ENCODE data around the gene RASSF3.

Gene RASSF3

GRCh38 chr12:64669270-64669842, 59.1 kb downstream of the RASSF3 start:
- peak; percentile 29 to 38 for DNase-seq (ENCODE audit: low read depth in 2 of 2)

- no peak for DNase-seq (ENCODE audit: low read depth in 2 of 2)
Observed at GRCh38 chr12:64670019-64670418, 59.7 kb downstream of the RASSF3 start.

GRCh38 chr12:64670919-64671639, 60.8 kb downstream of the RASSF3 start:
- DNase-seq (ENCODE audit: low read depth in 2 of 2), result no peak

- no peak for DNase-seq (ENCODE audit: low read depth in 2 of 2)
Observed at GRCh38 chr12:64671681-64672080, 61.4 kb downstream of the RASSF3 start.

GRCh38 chr12:64672925-64673409, 62.7 kb downstream of the RASSF3 start:
- no peak for DNase-seq (ENCODE audit: low read depth in 2 of 2)

DNA sequence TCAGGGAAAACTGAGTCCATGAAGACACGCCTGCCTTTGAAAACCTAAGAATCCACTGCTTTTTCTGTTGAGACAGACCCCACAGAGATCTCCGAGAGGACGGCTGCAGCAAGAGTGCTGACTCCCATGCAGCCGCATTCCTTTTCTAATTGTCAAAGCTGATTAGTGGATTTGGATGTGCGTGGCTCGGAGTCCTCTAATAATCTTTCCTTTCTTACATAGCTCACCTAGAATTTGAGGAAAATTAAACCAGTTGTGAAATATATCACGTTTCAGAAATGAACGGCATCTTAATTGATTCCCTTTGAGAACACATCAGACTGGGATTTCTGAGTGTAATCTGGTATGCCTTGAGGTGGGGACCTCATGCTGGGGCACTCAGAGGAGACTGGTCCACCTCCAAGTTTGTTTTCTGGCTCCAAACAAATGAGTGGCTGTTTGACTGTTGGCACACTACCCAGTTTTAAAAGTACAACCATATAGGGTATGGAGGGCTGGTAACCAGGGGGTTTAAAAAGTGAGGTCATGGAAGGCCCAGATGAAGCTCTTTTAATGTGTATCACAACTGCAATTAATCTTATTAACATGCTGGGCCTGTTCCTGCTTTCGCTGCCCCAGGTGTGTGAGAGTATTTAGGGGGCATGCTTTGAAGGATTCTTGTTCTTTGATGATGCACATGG, 63.3 kb downstream of the RASSF3 start:
- no peak for DNase-seq (ENCODE audit: low read depth in 2 of 2)

DNA sequence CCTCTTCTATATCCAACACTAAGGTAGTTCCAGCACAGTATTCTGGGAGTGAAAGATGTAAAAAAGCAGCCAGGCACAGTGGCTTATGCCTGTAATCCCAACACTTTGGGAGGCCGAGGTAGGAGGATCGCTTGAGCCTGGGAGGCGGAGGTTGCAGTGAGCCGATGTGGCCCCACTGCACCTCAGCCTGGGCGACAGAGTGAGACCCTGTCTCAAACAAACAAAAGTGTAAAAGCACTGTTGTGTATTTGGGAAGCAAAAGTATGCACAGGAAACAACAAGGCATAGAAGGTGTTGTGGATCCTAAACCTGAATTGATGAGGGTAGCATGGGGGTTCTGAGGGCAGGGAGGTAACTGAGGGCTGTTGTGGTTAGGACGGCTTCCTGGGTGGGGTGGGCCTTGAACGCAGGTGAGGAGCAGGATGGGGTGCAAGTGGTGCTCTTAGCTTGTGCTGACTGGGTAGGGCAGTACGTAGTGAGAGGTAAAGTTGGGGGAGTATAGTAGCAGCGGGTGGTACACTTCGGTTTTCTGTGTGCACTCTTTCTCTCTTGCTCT, 64.2 kb downstream of the RASSF3 start:
- DNase-seq (ENCODE audit: low read depth in 2 of 2), result no peak

DNA sequence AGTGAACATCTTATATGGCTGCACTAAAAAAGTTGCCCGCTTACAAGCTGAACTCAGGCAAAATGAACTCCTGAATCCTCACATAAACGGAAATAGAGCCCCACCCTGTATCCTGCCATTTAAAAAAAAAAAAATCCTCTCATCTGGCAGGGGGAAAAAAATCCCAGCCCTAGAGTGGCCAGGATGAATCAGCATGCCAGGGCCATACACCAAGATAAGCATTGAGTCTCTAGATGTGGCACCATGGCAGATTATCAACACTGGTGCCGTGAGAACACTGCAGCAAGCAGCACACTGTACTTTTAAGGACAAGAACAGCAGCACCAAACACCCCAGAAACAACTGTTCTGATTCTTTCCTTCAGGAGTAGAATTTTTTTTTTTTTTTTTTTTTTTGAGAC, 65.5 kb downstream of the RASSF3 start:
- DNase-seq (ENCODE audit: low read depth in 2 of 2), result no peak

- no peak for DNase-seq (ENCODE audit: low read depth in 2 of 2)
Observed at GRCh38 chr12:64678248-64678647, 68.0 kb downstream of the RASSF3 start.

- DNase-seq (ENCODE audit: low read depth in 2 of 2), result no peak
Observed at GRCh38 chr12:64678835-64679234, 68.5 kb downstream of the RASSF3 start.

DNA sequence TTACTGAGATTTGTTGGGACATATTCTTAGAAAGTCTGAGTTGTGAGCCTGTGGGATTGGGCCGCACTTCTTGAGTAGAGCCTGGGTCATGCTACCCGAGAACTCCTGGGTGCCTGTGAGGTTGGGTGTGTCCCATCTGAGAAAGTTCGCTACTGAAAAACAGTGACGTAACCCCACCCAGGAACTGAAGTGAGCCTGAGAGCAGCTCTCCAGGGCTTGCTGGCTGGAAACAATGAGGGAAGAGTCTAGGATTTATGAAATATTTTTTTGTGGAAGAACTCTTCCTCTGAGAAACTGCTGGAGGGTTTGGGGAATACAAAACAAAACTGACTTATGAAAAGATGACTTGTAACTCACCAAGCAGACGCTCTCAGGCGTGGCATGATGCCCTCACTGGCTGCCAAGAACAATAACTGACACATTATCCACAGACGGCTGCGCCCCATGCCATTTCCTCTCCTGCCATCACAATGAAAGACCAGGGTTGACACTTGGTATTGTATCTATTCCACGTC, 69.2 kb downstream of the RASSF3 start:
- DNase-seq (ENCODE audit: low read depth in 2 of 2), result peak in 1 of 2 donors; percentile 42

GRCh38 chr12:64680235-64680634, 69.9 kb downstream of the RASSF3 start:
- DNase-seq (ENCODE audit: low read depth in 2 of 2), result no peak

- no peak for DNase-seq (ENCODE audit: low read depth in 2 of 2)
Observed at GRCh38 chr12:64681200-64682052, 71.1 kb downstream of the RASSF3 start.

- no peak for DNase-seq (ENCODE audit: low read depth in 2 of 2)
Observed at GRCh38 chr12:64682572-64683277, 72.4 kb downstream of the RASSF3 start.

DNA sequence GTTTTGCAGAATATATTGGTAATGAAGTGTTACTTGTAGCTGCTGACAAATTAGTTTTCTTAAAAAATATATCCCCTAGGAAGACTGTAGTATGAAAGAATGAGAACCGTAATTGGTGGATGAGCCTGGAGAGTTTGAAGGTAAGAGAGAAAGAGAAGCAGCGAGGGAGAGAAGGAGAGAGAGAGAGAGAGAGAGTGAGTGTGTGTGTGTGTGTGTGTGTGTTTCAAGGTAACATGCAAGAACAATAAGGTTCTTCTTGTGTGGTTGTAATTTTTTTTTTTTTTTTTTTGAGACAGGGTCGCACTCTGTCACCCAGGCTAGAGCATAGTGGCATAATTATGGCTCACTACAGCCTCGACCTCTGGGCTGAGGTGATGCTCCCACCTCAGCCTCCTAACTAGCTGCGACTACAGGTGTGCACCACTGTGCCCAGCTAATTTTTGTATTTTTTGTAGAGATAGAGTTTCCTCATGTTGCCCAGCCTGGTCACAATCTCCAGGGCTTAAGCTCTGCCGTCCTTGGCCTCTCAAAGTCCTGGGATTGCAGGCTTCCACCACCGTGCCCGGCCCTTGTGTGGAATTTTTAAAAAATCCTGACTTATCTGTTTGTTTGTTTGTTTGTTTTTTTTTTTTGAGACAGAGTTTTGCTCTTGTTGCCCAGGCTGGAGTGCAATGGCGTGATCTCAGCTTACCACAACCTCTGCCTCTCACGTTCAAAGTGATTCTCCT, 73.7 kb downstream of the RASSF3 start:
- no peak for DNase-seq (ENCODE audit: low read depth in 2 of 2)

DNA sequence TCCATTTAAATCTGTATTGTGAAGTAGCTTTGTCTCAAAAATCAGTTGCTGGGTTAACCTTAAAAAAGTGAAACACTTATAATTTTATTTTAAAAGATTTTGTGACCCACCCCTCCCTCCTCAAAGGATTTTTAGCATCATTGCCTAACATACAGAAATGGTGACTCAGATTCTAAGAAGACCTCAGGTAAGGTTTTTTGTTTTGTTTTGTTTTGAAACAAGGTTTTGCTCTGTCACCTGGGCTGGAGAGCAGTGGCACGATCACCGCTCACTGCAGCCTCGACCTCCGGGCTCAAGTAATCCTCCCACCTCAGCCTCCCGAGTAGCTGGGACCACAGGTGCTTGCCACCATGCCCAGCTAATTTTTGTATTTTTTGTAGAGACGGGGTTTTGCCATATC, 74.8 kb downstream of the RASSF3 start:
- no peak for DNase-seq (ENCODE audit: low read depth in 2 of 2)

GRCh38 chr12:64685605-64686004, 75.3 kb downstream of the RASSF3 start:
- DNase-seq (ENCODE audit: low read depth in 2 of 2), result no peak

DNA sequence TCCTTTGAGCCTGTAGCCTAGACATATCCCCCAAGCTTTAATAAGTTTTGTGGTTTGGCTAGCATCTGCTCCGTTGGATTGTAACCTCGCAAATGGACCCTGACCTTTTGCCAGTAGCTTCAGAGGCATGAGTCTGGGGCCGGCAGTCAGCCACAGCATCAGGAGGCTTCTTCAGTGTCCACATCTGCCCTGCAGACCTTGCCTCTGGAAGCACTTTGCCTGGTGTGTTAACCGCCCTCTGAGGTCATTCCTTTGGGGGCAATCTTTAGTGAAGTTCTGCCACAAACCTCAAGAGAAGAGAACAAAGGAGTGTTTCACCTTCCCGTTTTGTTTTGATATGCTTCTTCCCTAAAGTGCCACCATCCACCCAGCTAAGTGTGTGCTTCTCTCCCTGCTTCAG, 77.5 kb downstream of the RASSF3 start:
- DNase-seq (ENCODE audit: low read depth in 2 of 2), result no peak

GRCh38 chr12:64688219-64688618, 77.9 kb downstream of the RASSF3 start:
- DNase-seq (ENCODE audit: low read depth in 2 of 2), result no peak

DNA sequence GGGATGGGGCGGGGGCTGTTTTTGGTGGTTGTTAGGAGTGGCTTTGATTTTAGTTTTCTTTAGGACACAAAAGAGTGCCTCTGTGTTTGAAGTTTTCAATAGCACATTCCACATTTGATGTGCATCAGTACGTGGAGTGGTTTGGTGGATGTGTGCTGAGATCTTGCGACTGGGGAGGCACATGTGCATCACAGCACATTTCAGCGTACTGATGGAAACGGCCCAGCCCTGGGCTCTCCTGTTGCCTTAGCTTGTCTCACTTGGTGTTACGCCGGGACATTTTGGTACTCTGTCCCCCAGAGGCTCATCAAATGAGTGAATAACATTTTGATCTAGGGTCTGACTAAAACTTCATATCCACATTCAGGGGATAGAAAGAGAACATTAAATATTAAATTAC, 78.4 kb downstream of the RASSF3 start:
- DNase-seq (ENCODE audit: low read depth in 2 of 2), result no peak
